Right lobe of liver (tissue), 6 donors: ENCODE measurements around the gene C2CD4D. TPM values are rescaled to one million over a fixed set of nuclear protein-coding genes. Genes with fewer than 3 reads are reported as not detected.

Experiments
- ATAC-seq, 4 donors: fragments of 200-7000 bp; cut with Tn5 transposase; one replicate each; pipeline ENCODE4 v1.9.1; 2020; ENCODE audit warnings: mild to moderate bottlenecking in 4 of 4, moderate library complexity in 4 of 4
- DNase-seq, 3 donors: peaks; one replicate each; pipeline ENCODE4 v3.0.0-alpha.2; 2020
- H3K27ac ChIP-seq, 3 donors: fragments of 200-600 bp; one replicate each; pipeline ENCODE4 v1.8.0; 2022
- H3K27me3 ChIP-seq, 2 donors: fragments of 200-600 bp; one replicate each; pipeline ENCODE4 v1.8.0; 2022
- H3K36me3 ChIP-seq, 4 donors: fragments of 200-600 bp; sonication (generic) in 1 of 4; one replicate each; pipeline versions ENCODE4 v1.5.1 to v1.8.0; 2017 to 2022; ENCODE audit warnings: control low read depth in 1 of 4
- H3K4me1 ChIP-seq, 4 donors: fragments of 200-600 bp; sonication (generic) in 1 of 4; one replicate each; pipeline versions ENCODE4 v1.5.1 to v1.8.0; 2017 to 2022; ENCODE audit warnings: control low read depth in 1 of 4
- H3K4me3 ChIP-seq, 3 donors: fragments of 200-600 bp; one replicate each; pipeline ENCODE4 v1.8.0; 2022
- H3K9me3 ChIP-seq, 4 donors: fragments of 200-600 bp; sonication (generic) in 1 of 4; one replicate each; pipeline versions ENCODE4 v1.5.1 to v1.8.0; 2017 to 2022; ENCODE audit warnings: control low read depth in 1 of 4
- POLR2A ChIP-seq: fragments of 450-650 bp; IDR thresholded peaks from one replicate; pipeline ENCODE4 v1.6.1; 2017; ENCODE audit warnings: antibody characterized with exemption, mild to moderate bottlenecking
- WGBS: methylation state at CpG from one replicate; pipeline ENCODE4 v1.1.6; 2018; ENCODE audit warnings: low coverage, low lambda C conversion rate; ENCODE audit not compliant: insufficient coverage; ENCODE audit errors: missing lambda C conversion rate; 5-methylcytosine and 5-hydroxymethylcytosine counted together
- intact Hi-C, 2 donors: fragments of 100-400 bp; cut with DNase I; formaldehyde crosslinking; loops; one replicate each; pipeline versions ENCODE4 v1.11.2 to v1.14.1; 2022
- total RNA-seq, 6 experiments: library from RNA; depleted of rRNA in 2 of 6; stranded (reverse); fragments of >200 nt in 2 of 6; fragmentation: NEBNext Ultra II Directional in 3 of 6; extraction: Animal tissue kit (Norgen Biotek cat#: 25700) in 3 of 6; gene quantifications; one replicate each; pipeline versions ENCODE4 v1.1.0 to v1.2.4, GENCODE V29; 2016 to 2023
- TF ChIP-seq, protein P1 (sequence below), 4 donors: fragments of 200-600 bp in 3 of 4; fragments of 450-650 bp in 1 of 4; IDR thresholded peaks; one replicate each; pipeline versions ENCODE4 v1.5.1 to v1.8.0; 2016 to 2022; ENCODE audit warnings: antibody characterized with exemption in 4 of 4, mild to moderate bottlenecking in 2 of 4
- donor health status: DM: no; HTN: yes; CAD: no.
- donor health status: DM: no; HTN: no; CAD: no.
- donor health status: DM: no; HTN: no; CAD: no.
- donor health status: DM: no; HTN: yes; CAD: no.
- donor health status: DM: no; HTN: yes; CAD: no.

Gene C2CD4D
- total RNA-seq, 6 experiments from 2014 or later, result not detected

DNA sequence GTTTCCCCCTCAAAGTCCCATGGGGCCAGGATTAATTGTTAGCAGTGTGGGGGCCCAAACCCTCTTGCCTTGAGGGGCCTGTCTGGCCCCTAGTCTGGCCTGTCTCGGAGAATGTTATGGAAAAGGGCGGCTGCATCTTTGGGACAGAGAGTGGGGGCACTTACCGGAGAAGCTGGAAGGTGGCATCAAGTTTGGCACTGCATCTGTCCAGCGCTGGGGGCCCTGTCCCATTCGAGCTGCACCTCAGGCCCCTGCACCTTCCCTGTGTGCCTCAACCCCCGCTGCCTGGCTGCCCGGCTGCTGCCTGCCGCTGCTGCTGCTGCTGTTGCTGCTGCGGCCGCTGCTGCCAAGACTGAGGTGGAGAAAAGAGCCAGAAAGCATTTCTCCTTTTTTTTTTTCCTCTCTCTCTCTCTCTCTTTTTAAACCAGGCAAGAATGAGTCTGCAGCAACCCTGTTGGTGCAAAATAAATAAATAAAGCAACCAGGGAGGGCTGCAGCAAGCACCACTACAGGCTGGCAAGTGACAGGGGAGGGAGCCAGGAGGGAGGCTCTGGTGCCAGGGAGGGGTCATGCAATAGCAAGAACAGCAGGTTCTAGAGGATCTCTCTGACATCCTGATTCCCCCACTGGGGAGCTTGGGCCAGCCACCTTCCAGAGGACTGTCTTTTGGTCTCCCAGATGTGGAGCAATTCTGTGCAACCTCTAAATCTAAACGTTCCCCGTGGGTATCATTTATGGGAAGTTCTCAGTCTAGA lies 34.4 kb downstream of the C2CD4D start, which contains the start of gene LINGO4:
Gene LINGO4, minus strand, starts transcription at position 354 of the 755 bp plus-strand sequence. CDS start 2,715 bp downstream, outside the sequence.
- ATAC-seq, result peak; percentile 10 to 52 (median 32)
- 20% methylated on average over 5 of the region's 12 CpGs for WGBS
- no peaks in the 10 kb centered on the region for H3K4me1 ChIP-seq
- intact Hi-C loops, result no loop called here
- TF ChIP-seq, protein P1, sequence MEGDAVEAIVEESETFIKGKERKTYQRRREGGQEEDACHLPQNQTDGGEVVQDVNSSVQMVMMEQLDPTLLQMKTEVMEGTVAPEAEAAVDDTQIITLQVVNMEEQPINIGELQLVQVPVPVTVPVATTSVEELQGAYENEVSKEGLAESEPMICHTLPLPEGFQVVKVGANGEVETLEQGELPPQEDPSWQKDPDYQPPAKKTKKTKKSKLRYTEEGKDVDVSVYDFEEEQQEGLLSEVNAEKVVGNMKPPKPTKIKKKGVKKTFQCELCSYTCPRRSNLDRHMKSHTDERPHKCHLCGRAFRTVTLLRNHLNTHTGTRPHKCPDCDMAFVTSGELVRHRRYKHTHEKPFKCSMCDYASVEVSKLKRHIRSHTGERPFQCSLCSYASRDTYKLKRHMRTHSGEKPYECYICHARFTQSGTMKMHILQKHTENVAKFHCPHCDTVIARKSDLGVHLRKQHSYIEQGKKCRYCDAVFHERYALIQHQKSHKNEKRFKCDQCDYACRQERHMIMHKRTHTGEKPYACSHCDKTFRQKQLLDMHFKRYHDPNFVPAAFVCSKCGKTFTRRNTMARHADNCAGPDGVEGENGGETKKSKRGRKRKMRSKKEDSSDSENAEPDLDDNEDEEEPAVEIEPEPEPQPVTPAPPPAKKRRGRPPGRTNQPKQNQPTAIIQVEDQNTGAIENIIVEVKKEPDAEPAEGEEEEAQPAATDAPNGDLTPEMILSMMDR (IDR thresholded peaks at IDR 0.05), result no peak
- TF ChIP-seq POLR2A, result no peak
- peaks cover 0 to 20% (median 4%) of the 10 kb centered on the region in 4 donors for H3K36me3 ChIP-seq
- H3K4me3 ChIP-seq, result no peak within 1 kb of the TSS
- DNase-seq, result peak in 1 of 3 donors; percentile 44
- H3K27me3 ChIP-seq, result no peaks in the 10 kb centered on the region
- H3K27ac ChIP-seq, result no peak within 1 kb of the TSS
- no peaks in the 10 kb centered on the region for H3K9me3 ChIP-seq

DNA sequence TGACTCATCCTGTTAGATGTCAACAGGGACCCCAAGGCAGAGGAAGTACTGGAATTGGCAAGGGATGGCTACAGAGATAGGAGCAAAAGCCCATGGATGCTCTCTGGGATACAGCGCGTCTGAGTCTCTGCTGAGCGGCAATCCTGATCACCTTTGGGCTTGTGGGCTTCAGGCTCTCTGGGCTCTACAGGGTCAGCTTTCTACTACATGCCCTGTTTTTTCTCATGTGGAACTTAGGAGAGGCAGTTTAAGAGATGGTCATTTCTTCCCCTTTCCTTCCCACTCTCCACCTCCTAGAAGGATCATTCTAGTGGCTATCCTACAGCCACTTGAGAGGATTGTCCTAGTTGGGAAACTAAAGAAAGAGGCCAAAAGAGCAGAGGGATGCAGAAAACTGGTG lies 35.7 kb downstream of the C2CD4D start:
- Histone ChIP-seq H3K27me3 (no peaks in the 10 kb centered on the region), H3K27ac (no peak overlapping the region), H3K4me3 (no peak overlapping the region), H3K9me3 (no peaks in the 10 kb centered on the region), H3K36me3 (peaks cover 0 to 18% (median 0%) of the 10 kb centered on the region in 4 donors), H3K4me1 (no peaks in the 10 kb centered on the region)
- intact Hi-C loops, result no loop called here
- DNase-seq (no peak), ATAC-seq (no peak)
- 95% methylated on average over 3 of the region's 3 CpGs for WGBS
- no peak for TF ChIP-seq POLR2A
- TF ChIP-seq, protein P1 (IDR thresholded peaks at IDR 0.05), result no peak

DNA sequence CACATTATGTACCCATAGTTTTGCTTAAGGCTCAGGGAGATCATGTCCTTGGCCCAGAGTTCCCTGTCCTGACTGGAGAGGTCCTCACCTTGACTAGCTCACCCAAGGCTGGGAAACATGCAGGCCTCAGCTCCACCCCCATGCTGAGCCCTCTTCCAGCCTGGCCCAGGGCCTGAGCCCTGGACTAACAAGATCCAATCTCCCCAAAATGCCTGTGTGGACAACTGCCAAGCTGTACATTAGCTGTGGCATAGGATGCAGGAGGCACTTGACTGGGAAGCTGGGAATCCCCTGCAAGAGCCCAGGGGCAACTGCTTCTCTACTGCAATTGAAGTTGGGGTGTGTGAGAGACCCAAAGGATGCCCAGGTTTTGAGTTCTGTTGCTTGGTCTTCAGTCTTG lies 36.5 kb downstream of the C2CD4D start:
- ATAC-seq, result no peak
- intact Hi-C loops, result no loop called here
- Histone ChIP-seq H3K9me3 (no peaks in the 10 kb centered on the region), H3K4me3 (no peak overlapping the region), H3K27ac (no peak overlapping the region), H3K36me3 (peaks cover 0 to 11% (median 0%) of the 10 kb centered on the region in 4 donors), H3K27me3 (no peaks in the 10 kb centered on the region), H3K4me1 (no peaks in the 10 kb centered on the region)
- TF ChIP-seq, protein P1 (IDR thresholded peaks at IDR 0.05), result no peak
- no peak for TF ChIP-seq POLR2A
- DNase-seq, result no peak

DNA sequence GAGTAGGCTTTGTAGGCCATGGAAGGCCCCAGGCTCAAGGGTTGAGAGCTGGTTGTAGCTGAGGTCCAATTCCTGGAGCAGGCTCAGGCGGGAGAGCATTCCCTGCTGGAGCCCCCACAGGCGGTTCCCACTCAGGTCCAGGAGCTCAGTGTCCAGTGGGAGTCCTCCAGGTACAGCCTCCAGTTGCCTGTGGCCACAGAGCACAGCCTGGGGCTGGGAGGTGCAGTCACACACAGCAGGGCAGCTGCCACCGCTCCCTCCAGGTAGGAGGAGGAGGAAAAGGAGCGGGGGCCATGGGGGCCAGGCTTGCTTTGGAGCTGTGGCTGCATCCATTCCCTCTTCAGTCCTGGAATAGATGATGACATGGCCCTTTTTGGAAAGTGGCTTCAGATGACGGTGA lies 37.2 kb downstream of the C2CD4D start:
- intact Hi-C loops, result no loop called here
- Histone ChIP-seq H3K27me3 (no peaks in the 10 kb centered on the region), H3K27ac (no peak overlapping the region), H3K9me3 (no peaks in the 10 kb centered on the region), H3K36me3 (peaks cover 0 to 6% (median 0%) of the 10 kb centered on the region in 4 donors), H3K4me3 (no peak overlapping the region), H3K4me1 (no peaks in the 10 kb centered on the region)
- TF ChIP-seq, protein P1 (IDR thresholded peaks at IDR 0.05), result no peak
- no peak for TF ChIP-seq POLR2A
- DNase-seq (no peak), ATAC-seq (no peak)
- 83% methylated on average over 2 of the region's 5 CpGs for WGBS
